B cell (primary cell): Measurements from ENCODE around the gene EPSTI1. TPM values are rescaled to one million over a fixed set of nuclear protein-coding genes. Genes with fewer than 3 reads are reported as not detected.

Experiments
- ATAC-seq: fragments of 200-7000 bp; cut with Tn5 transposase; one replicate; pipeline ENCODE4 v1.10.0; 2021; ENCODE audit warnings: low read depth, mild to moderate bottlenecking, moderate number of reproducible peaks, moderate library complexity
- CTCF ChIA-PET: fragments of 350-600 bp; sonication (Branson Sonifier 250); formaldehyde crosslinking; loops from one replicate; lab custom pipeline; 2021; ENCODE audit warnings: antibody characterized with exemption, inconsistent platforms; lab: Charles Lee
- POLR2A ChIA-PET: fragments of 350-600 bp; sonication (Branson Sonifier 250); formaldehyde crosslinking; loops from one replicate; lab custom pipeline; 2021; ENCODE audit warnings: antibody characterized with exemption; lab: Charles Lee
- DNase-seq: peaks from one replicate; pipeline ENCODE4 v3.0.0; 2013
- H2AFZ ChIP-seq: 2 replicates; pipeline ENCODE4 v1.6.1; 2012; ENCODE audit warnings: mild to moderate bottlenecking, low read depth, low read length; ENCODE audit not compliant: insufficient read depth, poor library complexity, severe bottlenecking
- H3K27ac ChIP-seq, 2 donors: 1 replicate in 1 of 2; 2 replicates in 1 of 2; pipeline ENCODE4 v1.5.1; 2012 to 2013; ENCODE audit warnings: low read length in 2 of 2, mild to moderate bottlenecking in 2 of 2, moderate library complexity in 1 of 2
- H3K27me3 ChIP-seq, 4 experiments: fragments of 200-600 bp in 1 of 4; sonication (generic) in 1 of 4; replicated peaks in 1 of 4; 1 replicate in 2 of 4; 2 replicates in 2 of 4; pipeline versions ENCODE4 v1.6.1 to v1.7.0; 2013 to 2016; ENCODE audit warnings: low read length in 3 of 4, mild to moderate bottlenecking in 2 of 4, mixed read lengths in 1 of 4, moderate library complexity in 1 of 4; ENCODE audit not compliant: insufficient read depth in 4 of 4, control insufficient read depth in 3 of 4; ENCODE audit errors: control extremely low read depth in 1 of 4
- H3K36me3 ChIP-seq, 2 experiments: replicated peaks in 1 of 2; 1 replicate in 1 of 2; 2 replicates in 1 of 2; pipeline versions ENCODE4 v1.6.1 to v1.7.1; 2013; ENCODE audit warnings: low read length in 1 of 2; ENCODE audit not compliant: insufficient read depth in 2 of 2, control insufficient read depth in 1 of 2; ENCODE audit errors: control extremely low read depth in 1 of 2, extremely low read depth in 1 of 2
- H3K4me1 ChIP-seq, 2 donors: fragments of 200-600 bp in 1 of 2; sonication (generic) in 1 of 2; 1 replicate in 1 of 2; 2 replicates in 1 of 2; pipeline versions ENCODE4 v1.5.1 to v1.6.1; 2013 to 2017; ENCODE audit warnings: low read length in 2 of 2; ENCODE audit not compliant: control insufficient read depth in 2 of 2, insufficient read depth in 2 of 2
- H3K4me2 ChIP-seq: replicated peaks from 2 replicates; pipeline ENCODE3; 2012; ENCODE audit warnings: mild to moderate bottlenecking, low read depth, low read length; ENCODE audit not compliant: poor library complexity, severe bottlenecking
- H3K4me3 ChIP-seq, 5 experiments: fragments of 200-600 bp in 1 of 5; sonication (generic) in 1 of 5; 1 replicate in 3 of 5; 2 replicates in 2 of 5; pipeline versions ENCODE4 v1.5.1 to v1.7.0; 2011 to 2016; ENCODE audit warnings: low read length in 4 of 5, mild to moderate bottlenecking in 4 of 5, low read depth in 2 of 5, control low read depth in 1 of 5, moderate library complexity in 1 of 5; ENCODE audit not compliant: insufficient read depth in 1 of 5; ENCODE audit errors: control extremely low read depth in 1 of 5, extremely low read depth in 1 of 5
- H3K79me2 ChIP-seq: fragments of 200-600 bp; sonication (generic); one replicate; pipeline ENCODE4 v1.6.0; 2016; ENCODE audit warnings: low read length; ENCODE audit not compliant: control insufficient read depth, insufficient read depth
- H3K9ac ChIP-seq: fragments of 200-600 bp; sonication (generic); 2 replicates; pipeline ENCODE4 v1.6.1; 2017; ENCODE audit warnings: mild to moderate bottlenecking, low read length, moderate library complexity
- H3K9me3 ChIP-seq, 3 donors: one replicate each; pipeline versions ENCODE4 v1.6.1 to v1.7.1; 2013; ENCODE audit warnings: low read length in 2 of 3; ENCODE audit not compliant: control insufficient read depth in 2 of 3, insufficient read depth in 1 of 3; ENCODE audit errors: control extremely low read depth in 1 of 3
- H4K20me1 ChIP-seq: 2 replicates; pipeline ENCODE4 v1.6.0; 2012; ENCODE audit warnings: mild to moderate bottlenecking, low read length; ENCODE audit not compliant: insufficient read depth, control insufficient read depth, poor library complexity, severe bottlenecking
- H3K27ac Mint-ChIP-seq: one replicate; pipeline ENCODE4 v1.8.0; 2021; ENCODE audit warnings: mixed read lengths
- H3K27me3 Mint-ChIP-seq: one replicate; pipeline ENCODE4 v1.8.0; 2021; ENCODE audit warnings: mixed read lengths
- H3K4me1 Mint-ChIP-seq: one replicate; pipeline ENCODE4 v1.8.0; 2021; ENCODE audit warnings: mixed read lengths
- H3K4me3 Mint-ChIP-seq: one replicate; pipeline ENCODE4 v1.8.0; 2021; ENCODE audit warnings: mixed read lengths
- H3K9me3 Mint-ChIP-seq: one replicate; pipeline ENCODE4 v1.8.0; 2022; ENCODE audit warnings: mixed read lengths; ENCODE audit not compliant: insufficient read depth
- CTCF ChIP-seq: fragments of 200-600 bp; IDR thresholded peaks from one replicate; pipeline ENCODE4 v1.8.0; 2022; ENCODE audit warnings: antibody characterized with exemption, mild to moderate bottlenecking
- EZH2 ChIP-seq: IDR thresholded peaks from 2 replicates; pipeline ENCODE4 v1.6.1; 2012; ENCODE audit warnings: borderline replicate concordance, low read depth, mild to moderate bottlenecking, moderate library complexity, low read length; ENCODE audit not compliant: insufficient read depth, poor library complexity, severe bottlenecking
- WGBS: methylation state at CpG from one replicate; pipeline ENCODE4 v1.1.5; 2013; ENCODE audit warnings: missing lambda C conversion rate; ENCODE audit not compliant: insufficient coverage; 5-methylcytosine and 5-hydroxymethylcytosine counted together
- intact Hi-C: fragments of 100-400 bp; cut with micrococcal nuclease; formaldehyde crosslinking; loops from one replicate; pipeline ENCODE4 v1.10.0; 2022
- polyA plus RNA-seq: library from polyadenylated mRNA; depleted of rRNA; stranded (reverse); fragments of >200 nt; gene quantifications from 2 replicates; pipeline ENCODE4 v1.2.3, GENCODE V29; 2012
- total RNA-seq, 2 donors: library from RNA; stranded (reverse); fragments of 120-200 nt in 1 of 2; gene quantifications; 1 replicate in 1 of 2; 2 replicates in 1 of 2; pipeline versions ENCODE4 v1.2.3 to v1.2.4, GENCODE V29; 2013 to 2022

EPSTI1 gene
- total and polyA plus RNA-seq, 2 donors (not counting 1 experiment from before 2014, with no cell fraction given) = 13.4 to 41.8 TPM

- peaks cover 3 to 11% (median 7%) of the 10 kb centered on the region in 3 donors for H3K9me3 ChIP-seq
- intact Hi-C loops = loop anchor here (1.0 kb wide), 1 partner anchor 15 kb away; the partner anchor contains the start of gene EPSTI1
- ATAC-seq = peak; percentile 93
- H3K27ac Mint-ChIP-seq = peak overlapping the region; percentile 38
- WGBS = no CpG with 5 or more reads among the region's 1 CpG
- no peak overlapping the region for H3K9ac ChIP-seq
- peak; percentile 64 for DNase-seq
- POLR2A ChIA-PET = interaction anchor here (0.9 kb wide), 1 partner anchor 15 kb away, joined by 4 read pairs; no protein-coding TSS in a partner anchor
- H3K4me1 ChIP-seq = peaks cover 11% of the 10 kb centered on the region in 2 donors
- no peak for TF ChIP-seq EZH2
- TF ChIP-seq CTCF = no peak
- no peaks in the 10 kb centered on the region for H3K36me3 ChIP-seq
- peak overlapping the region; percentile 27 for H3K4me2 ChIP-seq
- peak overlapping the region; percentile 1 for H3K4me3 Mint-ChIP-seq
- H2AFZ ChIP-seq = no peak overlapping the region
- H3K27ac ChIP-seq = peak overlapping the region; percentile 47 to 57
- peaks cover 34% of the 10 kb centered on the region for H3K79me2 ChIP-seq
- CTCF ChIA-PET = interaction anchor here (1.2 to 1.3 kb wide), 2 partner anchors 9 to 15 kb away, joined by 3 read pairs; partner anchors contain the start of gene EPSTI1
- H4K20me1 ChIP-seq = no peaks in the 10 kb centered on the region
- H3K9me3 Mint-ChIP-seq = peaks cover 4% of the 10 kb centered on the region
- H3K4me1 Mint-ChIP-seq = peaks cover 31% of the 10 kb centered on the region
- no peak overlapping the region for H3K4me3 ChIP-seq
- H3K27me3 ChIP-seq = no peaks in the 10 kb centered on the region
- H3K27me3 Mint-ChIP-seq = no peaks in the 10 kb centered on the region
These were observed 14.8 kb downstream of the EPSTI1 start for GRCh38 chr13:42977219-42977659.

GRCh38 chr13:42976066-42976465, 16.0 kb downstream of the EPSTI1 start:
- Mint-ChIP-seq H3K4me1 (peaks cover 38% of the 10 kb centered on the region), H3K9me3 (peaks cover 4% of the 10 kb centered on the region), H3K4me3 (no peak overlapping the region), H3K27ac (peak overlapping the region; percentile 32), H3K27me3 (no peaks in the 10 kb centered on the region)
- intact Hi-C loops = no loop called here
- no peak for TF ChIP-seq EZH2
- no peak for TF ChIP-seq CTCF
- no CpG with 5 or more reads among the region's 3 CpGs for WGBS
- ChIA-PET POLR2A (no interaction called here), CTCF (interaction anchor here (1.2 to 1.3 kb wide), 2 partner anchors 16 to 81 kb away, joined by 3 to 5 read pairs; partner anchors contain the start of gene EPSTI1)
- Histone ChIP-seq H4K20me1 (no peaks in the 10 kb centered on the region), H3K27ac (no peak overlapping the region), H2AFZ (no peak overlapping the region), H3K4me2 (no peak overlapping the region), H3K4me1 (peaks cover 22% of the 10 kb centered on the region in 2 donors), H3K9me3 (peaks cover 3 to 11% (median 7%) of the 10 kb centered on the region in 3 donors), H3K36me3 (no peaks in the 10 kb centered on the region), H3K27me3 (no peaks in the 10 kb centered on the region), H3K9ac (no peak overlapping the region), H3K79me2 (peaks cover 25% of the 10 kb centered on the region), H3K4me3 (no peak overlapping the region)
- DNase-seq = no peak
- no peak for ATAC-seq
